OCI-LY3 (cell line): ENCODE measurements around the gene NAP1L3.

Experiments
- H2AFZ ChIP-seq: fragments of 200-600, 300-600 bp; shearing (Covaris generic); 2 replicates; pipeline ENCODE4 v1.6.0; 2014; ENCODE audit warnings: antibody characterized with exemption, low read depth, low read length
- H3K27ac ChIP-seq: fragments of 200-600, 300-600 bp; sonication (generic); 2 replicates; pipeline ENCODE4 v1.5.1; 2014; ENCODE audit warnings: mild to moderate bottlenecking, low read length, moderate library complexity, mixed read lengths
- H3K27me3 ChIP-seq: fragments of 200-600, 300-600 bp; sonication (generic); 2 replicates; pipeline ENCODE4 v1.6.1; 2014; ENCODE audit warnings: low read depth, low read length, mixed read lengths
- H3K36me3 ChIP-seq: fragments of 200-600, 300-600 bp; sonication (generic); replicated peaks from 2 replicates; pipeline ENCODE3; 2014; ENCODE audit warnings: low read depth, low read length, mixed read lengths
- H3K4me1 ChIP-seq: fragments of 300-600, 200-600 bp; sonication (generic); 2 replicates; pipeline ENCODE4 v1.6.1; 2014; ENCODE audit warnings: low read length, mixed read lengths
- H3K4me2 ChIP-seq: fragments of 200-600, 300-600 bp; sonication (generic); 2 replicates; pipeline ENCODE4 v1.6.1; 2014; ENCODE audit warnings: low read length, mixed read lengths
- H3K4me3 ChIP-seq: fragments of 300-600, 200-600 bp; sonication (generic); 2 replicates; pipeline ENCODE4 v1.5.1; 2014; ENCODE audit warnings: antibody characterized with exemption, mild to moderate bottlenecking, low read length, moderate library complexity
- H3K79me2 ChIP-seq: fragments of 300-600, 200-600 bp; shearing (Covaris generic); 2 replicates; pipeline ENCODE4 v1.6.1; 2014; ENCODE audit warnings: mild to moderate bottlenecking, low read length, mixed read lengths
- H3K9ac ChIP-seq: fragments of 300-600, 200-600 bp; shearing (Covaris generic); 2 replicates; pipeline ENCODE4 v1.6.0; 2014; ENCODE audit warnings: mild to moderate bottlenecking, low read length, moderate library complexity
- H3K9me3 ChIP-seq: fragments of 200-600, 300-600 bp; shearing (Covaris generic); 2 replicates; pipeline ENCODE4 v1.6.1; 2014; ENCODE audit warnings: low read length, mixed read lengths; ENCODE audit not compliant: insufficient read depth
- H4K20me1 ChIP-seq: fragments of 200-600, 300-600 bp; sonication (generic); 2 replicates; pipeline ENCODE4 v1.6.1; 2016; ENCODE audit warnings: low read length, mixed read lengths; ENCODE audit not compliant: insufficient read depth
- CTCF ChIP-seq: fragments of 200-600, 300-600 bp; sonication (generic); IDR thresholded peaks from 2 replicates; pipeline ENCODE4 v1.5.1; 2014; ENCODE audit warnings: antibody characterized with exemption, low read length, low read depth
- EZH2phosphoT487 ChIP-seq: fragments of 200-600 bp; shearing (Covaris generic); IDR thresholded peaks from 2 replicates; pipeline ENCODE4 v1.6.1; 2018; ENCODE audit warnings: antibody characterized with exemption, mixed run types, low read depth

Gene NAP1L3

GRCh38 chrX:93673056-93673868 is at the start of gene NAP1L3:
Gene NAP1L3 (minus strand): TSS chrX:93673578. CDS start chrX:93673304, 274 bp downstream.
- H3K36me3 ChIP-seq, result no peaks in the 10 kb centered on the region
- H3K4me1 ChIP-seq, result no peaks in the 10 kb centered on the region
- H3K27me3 ChIP-seq, result no peaks in the 10 kb centered on the region
- no peak within 1 kb of the TSS for H2AFZ ChIP-seq
- H3K79me2 ChIP-seq, result no peaks in the 10 kb centered on the region
- H3K9ac ChIP-seq, result no peak within 1 kb of the TSS
- no peak within 1 kb of the TSS for H3K27ac ChIP-seq
- H3K4me2 ChIP-seq, result no peak within 1 kb of the TSS
- TF ChIP-seq EZH2phosphoT487, result no peak
- no peak for TF ChIP-seq CTCF
- no peak within 1 kb of the TSS for H3K4me3 ChIP-seq
- no peaks in the 10 kb centered on the region for H4K20me1 ChIP-seq
- H3K9me3 ChIP-seq, result no peaks in the 10 kb centered on the region

- Histone ChIP-seq H3K4me3 (no peak overlapping the region), H3K9ac (no peak overlapping the region), H3K4me1 (no peaks in the 10 kb centered on the region), H3K79me2 (no peaks in the 10 kb centered on the region), H2AFZ (no peak overlapping the region), H3K9me3 (no peaks in the 10 kb centered on the region), H3K27ac (no peak overlapping the region), H3K36me3 (no peaks in the 10 kb centered on the region), H3K4me2 (no peak overlapping the region), H4K20me1 (no peaks in the 10 kb centered on the region), H3K27me3 (no peaks in the 10 kb centered on the region)
- TF ChIP-seq CTCF, result no peak
- TF ChIP-seq EZH2phosphoT487, result no peak
Observed at GRCh38 chrX:93711076-93711475, 37.7 kb upstream of the NAP1L3 start.

- TF ChIP-seq CTCF (no peak), EZH2phosphoT487 (no peak)
- Histone ChIP-seq H3K27me3 (no peaks in the 10 kb centered on the region), H3K4me1 (no peaks in the 10 kb centered on the region), H3K9me3 (no peaks in the 10 kb centered on the region), H3K27ac (no peak overlapping the region), H3K36me3 (no peaks in the 10 kb centered on the region), H3K9ac (no peak overlapping the region), H3K4me3 (no peak overlapping the region), H2AFZ (no peak overlapping the region), H3K79me2 (no peaks in the 10 kb centered on the region), H4K20me1 (no peaks in the 10 kb centered on the region), H3K4me2 (no peak overlapping the region)
Observed at GRCh38 chrX:93703701-93704100, 30.3 kb upstream of the NAP1L3 start.

GRCh38 chrX:93695981-93696380 is 22.6 kb upstream of the NAP1L3 start:
- TF ChIP-seq CTCF, result no peak
- TF ChIP-seq EZH2phosphoT487, result no peak
- Histone ChIP-seq H3K27me3 (no peaks in the 10 kb centered on the region), H3K79me2 (no peaks in the 10 kb centered on the region), H3K4me1 (peaks cover 13% of the 10 kb centered on the region), H3K36me3 (no peaks in the 10 kb centered on the region), H3K27ac (no peak overlapping the region), H2AFZ (no peak overlapping the region), H3K4me3 (no peak overlapping the region), H4K20me1 (no peaks in the 10 kb centered on the region), H3K9ac (no peak overlapping the region), H3K9me3 (no peaks in the 10 kb centered on the region), H3K4me2 (no peak overlapping the region)
